HCT116 (cell line): ENCODE measurements around the gene TNS2. TPM values are rescaled to one million over a fixed set of nuclear protein-coding genes. Genes with fewer than 3 reads are reported as not detected.

Experiments used
- ATAC-seq: fragments of 200-7000 bp; cut with Tn5 transposase; 2 replicates; pipeline ENCODE4 v1.9.1; 2020; ENCODE audit warnings: mild to moderate bottlenecking, moderate library complexity
- BruUV-seq: library from RNA; stranded (reverse); fragments of 400-500 nt; replicated peaks from 2 replicates; lab custom pipeline; 2021; lab: Mats Ljungman, UMichigan
- CTCF ChIA-PET: fragments of 300-600 bp; sonication (Branson Sonifier 250); formaldehyde crosslinking; loops from one replicate; lab custom pipeline; 2021; ENCODE audit warnings: antibody characterized with exemption; lab: Charles Lee
- POLR2A ChIA-PET: fragments of 300-600, 350-600 bp; sonication (Branson Sonifier 250); formaldehyde crosslinking; loops from one replicate; lab custom pipeline; 2021; ENCODE audit warnings: antibody characterized with exemption; lab: Charles Lee
- RAD21 ChIA-PET, 2 experiments: fragments of 300-600 bp; sonication (Branson Sonifier 250); formaldehyde crosslinking; loops; one replicate each; lab custom pipeline; 2023; ENCODE audit warnings: low total read pairs in 2 of 2; ENCODE audit not compliant: uncharacterized antibody in 2 of 2, unreplicated experiment in 2 of 2, low non-redundant PET in 1 of 2; lab: Charles Lee
- DNase-seq: peaks from one replicate; pipeline ENCODE4 v3.0.0-alpha.2; 2010; ENCODE audit warnings: low read depth, low spot score
- H2AFZ ChIP-seq: fragments of 200-600 bp; shearing (Covaris generic), sonication (generic); 2 replicates; pipeline ENCODE4 v1.6.1; 2017; ENCODE audit warnings: low read depth, mixed run types, mixed read lengths, antibody characterized with exemption, low read length; ENCODE audit not compliant: poor library complexity, severe bottlenecking
- H3K27ac ChIP-seq: 2 replicates; pipeline ENCODE4 v1.5.1; 2012; ENCODE audit warnings: low read depth, low read length
- H3K27me3 ChIP-seq: fragments of 200-600 bp; sonication (generic); 2 replicates; pipeline ENCODE4 v1.6.1; 2016; ENCODE audit warnings: mixed run types, low read length, mixed read lengths; ENCODE audit not compliant: insufficient read depth
- H3K36me3 ChIP-seq, 2 experiments: fragments of 200-500 bp in 1 of 2; fragments of 200-600 bp in 1 of 2; sonication (Bioruptor generic) in 1 of 2; sonication (generic) in 1 of 2; 2 replicates each; pipeline versions ENCODE4 v1.5.1 to v1.6.1; 2014 to 2016; ENCODE audit warnings: low read length in 2 of 2, inconsistent platforms in 1 of 2, mixed read lengths in 1 of 2, mixed run types in 1 of 2; ENCODE audit not compliant: insufficient read depth in 2 of 2, control insufficient read depth in 1 of 2
- H3K4me1 ChIP-seq, 2 experiments: fragments of 200-600 bp in 1 of 2; sonication (generic) in 1 of 2; 2 replicates each; pipeline versions ENCODE4 v1.5.1 to v1.6.1; 2012 to 2017; ENCODE audit warnings: low read length in 2 of 2, inconsistent platforms in 1 of 2, mild to moderate bottlenecking in 1 of 2, mixed read lengths in 1 of 2, mixed run types in 1 of 2, moderate library complexity in 1 of 2; ENCODE audit not compliant: insufficient read depth in 2 of 2, control insufficient read depth in 1 of 2
- H3K4me2 ChIP-seq: fragments of 200-600 bp; sonication (generic); 2 replicates; pipeline ENCODE4 v1.6.1; 2017; ENCODE audit warnings: mixed run types, low read length, mixed read lengths
- H3K4me3 ChIP-seq, 2 experiments: fragments of 200-600 bp in 1 of 2; sonication (generic) in 1 of 2; replicated peaks in 1 of 2; 2 replicates each; pipeline ENCODE4 v1.5.1; 2011 to 2016; ENCODE audit warnings: low read length in 2 of 2, control low read depth in 1 of 2, low read depth in 1 of 2, mild to moderate bottlenecking in 1 of 2, mixed read lengths in 1 of 2, mixed run types in 1 of 2
- H3K79me2 ChIP-seq: fragments of 200-600 bp; sonication (generic); 2 replicates; pipeline ENCODE4 v1.6.1; 2017; ENCODE audit warnings: mild to moderate bottlenecking, mixed run types, low read length, moderate library complexity, mixed read lengths; ENCODE audit not compliant: insufficient read depth
- H3K9ac ChIP-seq: fragments of 200-600 bp; sonication (generic); 2 replicates; pipeline ENCODE4 v1.6.1; 2016; ENCODE audit warnings: low read length, mixed read lengths
- H3K9me2 ChIP-seq: fragments of 200-600 bp; sonication (generic), shearing (Covaris generic); 2 replicates; pipeline ENCODE4 v1.6.1; 2017; ENCODE audit warnings: mixed run types, mild to moderate bottlenecking, moderate library complexity; ENCODE audit not compliant: insufficient read depth
- H3K9me3 ChIP-seq, 2 experiments: fragments of 200-500 bp in 1 of 2; fragments of 200-600 bp in 1 of 2; sonication (Bioruptor generic) in 1 of 2; sonication (generic) in 1 of 2; 2 replicates each; pipeline ENCODE4 v1.6.1; 2014 to 2017; ENCODE audit warnings: low read length in 2 of 2, mixed read lengths in 2 of 2, inconsistent platforms in 1 of 2, low read depth in 1 of 2, mild to moderate bottlenecking in 1 of 2, mixed run types in 1 of 2, moderate library complexity in 1 of 2; ENCODE audit not compliant: control insufficient read depth in 1 of 2, insufficient read depth in 1 of 2
- H4K20me1 ChIP-seq: fragments of 200-600 bp; sonication (generic), shearing (Covaris generic); 2 replicates; pipeline ENCODE4 v1.6.1; 2017; ENCODE audit warnings: mixed run types, mild to moderate bottlenecking, moderate library complexity; ENCODE audit not compliant: insufficient read depth
- CBX3 ChIP-seq: IDR thresholded peaks from 2 replicates; pipeline ENCODE4 v1.6.1; 2012; ENCODE audit warnings: low read depth
- EGR1 ChIP-seq: IDR thresholded peaks from 2 replicates; pipeline ENCODE4 v1.6.1; 2012; ENCODE audit warnings: low read depth
- ELF1 ChIP-seq: IDR thresholded peaks from 2 replicates; pipeline ENCODE4 v1.6.1; 2012; ENCODE audit warnings: low read depth, borderline replicate concordance
- JUND ChIP-seq: IDR thresholded peaks from 2 replicates; pipeline ENCODE4 v1.6.1; 2012
- POLR2A ChIP-seq: IDR thresholded peaks from 2 replicates; pipeline ENCODE4 v1.7.0; 2011; ENCODE audit warnings: borderline replicate concordance; ENCODE audit not compliant: insufficient read depth, insufficient read length; ENCODE audit errors: extremely low read depth
- RAD21 ChIP-seq: IDR thresholded peaks from 2 replicates; pipeline ENCODE4 v1.6.1; 2012; ENCODE audit warnings: low read depth, mild to moderate bottlenecking
- SRF ChIP-seq: IDR thresholded peaks from 2 replicates; pipeline ENCODE4 v1.6.1; 2012; ENCODE audit warnings: low read depth
- ZBTB33 ChIP-seq: IDR thresholded peaks from 2 replicates; pipeline ENCODE4 v1.6.1; 2011; ENCODE audit warnings: mild to moderate bottlenecking, low read length, moderate library complexity; ENCODE audit not compliant: insufficient replicate concordance; ENCODE audit errors: extremely low read depth
- ZNF274 ChIP-seq: fragments of 200-500 bp; sonication (Bioruptor generic); IDR thresholded peaks from 2 replicates; pipeline ENCODE4 v1.6.1; 2014; ENCODE audit warnings: mild to moderate bottlenecking, low read depth, low read length, inconsistent platforms
- intact Hi-C: fragments of 100-400 bp; cut with micrococcal nuclease; formaldehyde crosslinking; loops from 2 replicates; pipeline ENCODE4 v1.10.0; 2022
- total RNA-seq: library from RNA; stranded (reverse); gene quantifications from one replicate; pipeline ENCODE4 v1.2.1, GENCODE V29; 2021; ENCODE audit not compliant: unreplicated experiment

The TNS2 gene
- total RNA-seq, 1 experiment from 2014 or later: 25.7 TPM

- RAD21 ChIA-PET: no interaction called here
- Histone ChIP-seq H3K4me2 (no peak overlapping the region), H3K27me3 (no peaks in the 10 kb centered on the region), H4K20me1 (no peaks in the 10 kb centered on the region), H3K27ac (no peak overlapping the region), H3K36me3 (no peaks in the 10 kb centered on the region), H3K79me2 (no peaks in the 10 kb centered on the region), H3K9me3 (no peaks in the 10 kb centered on the region), H3K4me1 (peaks cover 0 to 12% of the 10 kb centered on the region in 2 experiments; a peak in 2 of 4 replicates), H2AFZ (no peak overlapping the region), H3K9me2 (no peaks in the 10 kb centered on the region), H3K4me3 (no peak overlapping the region), H3K9ac (no peak overlapping the region)
- BruUV-seq: no TSS peak
- TF ChIP-seq JUND: no peak
- TF ChIP-seq ELF1: no peak
- TF ChIP-seq EGR1: no peak
- no peak for TF ChIP-seq ZBTB33
- TF ChIP-seq CBX3: no peak
- TF ChIP-seq SRF: no peak
- no peak for TF ChIP-seq ZNF274
- TF ChIP-seq POLR2A: no peak
- TF ChIP-seq RAD21: no peak
- POLR2A ChIA-PET: no interaction called here
- intact Hi-C loops: no loop called here
- CTCF ChIA-PET: no interaction called here
- ATAC-seq (no peak), DNase-seq (no peak)
Measured at GRCh38 chr12:53105712-53106439, 56.0 kb downstream of the TNS2 start.
